H1 (cell line): Measurements from ENCODE around the gene THOC6. TPM values are rescaled to one million over a fixed set of nuclear protein-coding genes. Genes with fewer than 3 reads are reported as not detected.
A peak's percentile ranks its signal among the peaks of the same experiment; 100 is the strongest.

Experiments used
- CTCF ChIA-PET: fragments of 300-600 bp; sonication (Branson Sonifier 250); formaldehyde crosslinking; loops from one replicate; lab custom pipeline; 2021; ENCODE audit not compliant: partially characterized antibody; lab: Charles Lee
- POLR2A ChIA-PET: fragments of 300-600 bp; sonication (Branson Sonifier 250); formaldehyde crosslinking; loops from one replicate; lab custom pipeline; 2021; ENCODE audit warnings: inconsistent platforms; ENCODE audit not compliant: partially characterized antibody; lab: Charles Lee
- DNase-seq, 2 experiments: peaks; one replicate each; pipeline versions ENCODE4 v3.0.0 to v3.0.0-alpha.2; 2010 to 2022; ENCODE audit warnings: low spot score in 2 of 2, low read depth in 1 of 2, mixed read lengths in 1 of 2
- FAIRE-seq: peaks from 2 replicates; lab custom pipeline; 2011; peaks lifted over from hg19 to GRCh38; lab: Jason Lieb, UNC
- H2AFZ ChIP-seq: 2 replicates; pipeline ENCODE4 v1.8.1; 2012; ENCODE audit warnings: low read length, inconsistent platforms
- H2AK5ac ChIP-seq: 2 replicates; pipeline ENCODE4 v1.6.1; 2013; ENCODE audit warnings: low read depth, low read length
- H2BK120ac ChIP-seq: replicated peaks from 2 replicates; pipeline ENCODE3; 2013; ENCODE audit warnings: low read depth, low read length, inconsistent platforms
- H2BK12ac ChIP-seq: 2 replicates; pipeline ENCODE4 v1.6.1; 2013; ENCODE audit warnings: low read depth, low read length
- H2BK15ac ChIP-seq: 2 replicates; pipeline ENCODE4 v1.6.1; 2013; ENCODE audit warnings: low read length
- H2BK20ac ChIP-seq: 2 replicates; pipeline ENCODE4 v1.6.1; 2013; ENCODE audit warnings: low read length
- H2BK5ac ChIP-seq: 2 replicates; pipeline ENCODE4 v1.6.1; 2013; ENCODE audit warnings: low read depth, low read length
- H3K14ac ChIP-seq: 2 replicates; pipeline ENCODE4 v1.6.1; 2013; ENCODE audit warnings: inconsistent platforms; ENCODE audit not compliant: insufficient read length
- H3K18ac ChIP-seq: 2 replicates; pipeline ENCODE4 v1.6.1; 2013; ENCODE audit warnings: low read length; ENCODE audit errors: extremely low read depth
- H3K23ac ChIP-seq: 2 replicates; pipeline ENCODE4 v1.6.1; 2013; ENCODE audit warnings: inconsistent platforms; ENCODE audit not compliant: insufficient read length
- H3K23me2 ChIP-seq: 2 replicates; pipeline ENCODE4 v1.6.1; 2013; ENCODE audit warnings: low read depth, low read length
- H3K27ac ChIP-seq: 2 replicates; pipeline ENCODE4 v1.6.1; 2011; ENCODE audit warnings: low read depth, low read length, inconsistent platforms
- H3K27me3 ChIP-seq, 4 experiments: replicated peaks in 1 of 4; 1 replicate in 1 of 4; 2 replicates in 3 of 4; pipeline versions ENCODE4 v1.6.1 to v1.8.1; 2011 to 2013; ENCODE audit warnings: low read length in 3 of 4, mild to moderate bottlenecking in 3 of 4, inconsistent platforms in 2 of 4, mixed read lengths in 2 of 4, moderate library complexity in 1 of 4; ENCODE audit not compliant: control insufficient read depth in 3 of 4, insufficient read depth in 3 of 4; ENCODE audit errors: extremely low read depth in 1 of 4
- H3K36me3 ChIP-seq, 4 experiments: 2 replicates each; pipeline versions ENCODE4 v1.6.1 to v1.8.1; 2011 to 2013; ENCODE audit warnings: mild to moderate bottlenecking in 4 of 4, low read length in 3 of 4, moderate library complexity in 2 of 4, control low read depth in 1 of 4, inconsistent platforms in 1 of 4; ENCODE audit not compliant: insufficient read depth in 4 of 4, control insufficient read depth in 2 of 4
- H3K4ac ChIP-seq: replicated peaks from 2 replicates; pipeline ENCODE3; 2013; ENCODE audit warnings: low read length, low read depth, mixed read lengths, inconsistent platforms; ENCODE audit not compliant: insufficient read length
- H3K4me1 ChIP-seq, 4 experiments: replicated peaks in 1 of 4; 1 replicate in 1 of 4; 2 replicates in 3 of 4; pipeline versions ENCODE4 v1.6.1 to v1.8.1; 2011 to 2013; ENCODE audit warnings: low read length in 3 of 4, inconsistent platforms in 2 of 4, mixed read lengths in 1 of 4; ENCODE audit not compliant: insufficient read depth in 4 of 4, control insufficient read depth in 3 of 4
- H3K4me2 ChIP-seq, 2 experiments: 2 replicates each; pipeline versions ENCODE4 v1.6.1 to v1.8.1; 2011 to 2013; ENCODE audit warnings: low read depth in 2 of 2, low read length in 2 of 2, control low read depth in 1 of 2, inconsistent platforms in 1 of 2, mild to moderate bottlenecking in 1 of 2; ENCODE audit not compliant: insufficient read depth in 1 of 2
- H3K4me3 ChIP-seq, 4 experiments: fragments of 200-600, 300-600 bp in 1 of 4; sonication (generic), shearing (Covaris generic), sonication (Bioruptor Twin) in 1 of 4; 2 replicates each; pipeline versions ENCODE4 v1.5.1 to v1.8.1; 2011 to 2016; ENCODE audit warnings: low read length in 4 of 4, low read depth in 3 of 4, control low read depth in 2 of 4, inconsistent platforms in 2 of 4, mild to moderate bottlenecking in 2 of 4, mixed read lengths in 1 of 4, moderate library complexity in 1 of 4; ENCODE audit not compliant: insufficient read depth in 2 of 4; ENCODE audit errors: extremely low read depth in 1 of 4
- H3K56ac ChIP-seq: replicated peaks from 2 replicates; pipeline ENCODE3; 2013; ENCODE audit warnings: low read depth, mild to moderate bottlenecking, mixed read lengths, low read length, inconsistent platforms; ENCODE audit not compliant: insufficient read length
- H3K79me1 ChIP-seq: 2 replicates; pipeline ENCODE4 v1.6.1; 2013; ENCODE audit warnings: low read depth, low read length, control low read depth
- H3K79me2 ChIP-seq, 2 experiments: 2 replicates each; pipeline versions ENCODE4 v1.6.1 to v1.8.1; 2012 to 2013; ENCODE audit warnings: low read length in 2 of 2, mild to moderate bottlenecking in 2 of 2, inconsistent platforms in 1 of 2; ENCODE audit not compliant: insufficient read depth in 2 of 2, control insufficient read depth in 1 of 2
- H3K9ac ChIP-seq, 4 experiments: replicated peaks in 1 of 4; 1 replicate in 1 of 4; 2 replicates in 3 of 4; pipeline versions ENCODE4 v1.6.1 to v1.8.1; 2011 to 2013; ENCODE audit warnings: low read depth in 3 of 4, low read length in 3 of 4, control low read depth in 2 of 4, mild to moderate bottlenecking in 2 of 4, moderate library complexity in 2 of 4, inconsistent platforms in 1 of 4; ENCODE audit errors: extremely low read depth in 1 of 4
- H3K9me3 ChIP-seq, 2 experiments: 2 replicates each; pipeline versions ENCODE4 v1.6.1 to v1.8.1; 2012 to 2013; ENCODE audit warnings: mild to moderate bottlenecking in 2 of 2, moderate library complexity in 2 of 2, control low read depth in 1 of 2, inconsistent platforms in 1 of 2, low read depth in 1 of 2, low read length in 1 of 2, mixed read lengths in 1 of 2; ENCODE audit not compliant: insufficient read depth in 2 of 2
- H4K20me1 ChIP-seq, 2 experiments: replicated peaks in 1 of 2; 2 replicates each; pipeline versions ENCODE3 to v1.8.1; 2011 to 2013; ENCODE audit warnings: inconsistent platforms in 2 of 2, low read length in 2 of 2, mild to moderate bottlenecking in 1 of 2; ENCODE audit not compliant: insufficient read depth in 2 of 2, control insufficient read depth in 1 of 2
- H4K5ac ChIP-seq: 2 replicates; pipeline ENCODE4 v1.6.1; 2013; ENCODE audit warnings: low read length, low read depth, mixed read lengths, inconsistent platforms; ENCODE audit not compliant: insufficient read length
- H4K8ac ChIP-seq: 2 replicates; pipeline ENCODE4 v1.8.0; 2013; ENCODE audit warnings: mild to moderate bottlenecking, moderate library complexity, low read length, inconsistent platforms; ENCODE audit not compliant: insufficient read depth; ENCODE audit errors: extremely low read depth
- H4K91ac ChIP-seq: replicated peaks from 2 replicates; pipeline ENCODE3; 2013; ENCODE audit warnings: low read length, mixed read lengths, inconsistent platforms; ENCODE audit not compliant: insufficient read length
- WGBS, 2 experiments: shearing (Covaris generic) in 1 of 2; methylation state at CpG; one replicate each; pipeline versions ENCODE4 v1.1.6 to v1.1.7; 2013 to 2015; ENCODE audit warnings: low lambda C conversion rate in 2 of 2, mixed read lengths in 2 of 2, inconsistent platforms in 1 of 2, low coverage in 1 of 2, missing lambda C conversion rate in 1 of 2; ENCODE audit not compliant: insufficient replicate concordance in 2 of 2, insufficient coverage in 1 of 2, insufficient read length in 1 of 2; ENCODE audit errors: extremely low coverage in 1 of 2, missing lambda C conversion rate in 1 of 2; 5-methylcytosine and 5-hydroxymethylcytosine counted together
- polyA plus RNA-seq, 7 experiments: library from polyadenylated mRNA; depleted of rRNA in 3 of 7; stranded (reverse) in 5 of 7; unstranded in 2 of 7; fragments of >200 nt in 5 of 7; fragments of 200-250 nt in 2 of 7; gene quantifications; 1 replicate in 5 of 7; 2 replicates in 1 of 7; 4 replicates in 1 of 7; pipeline versions ENCODE4 v1.2.1 to v1.2.3, GENCODE V29; 2011 to 2013; ENCODE audit warnings: missing spikeins in 2 of 7, mixed read lengths in 2 of 7
- total RNA-seq: library from RNA; stranded (reverse); fragmentation: NEBNext Ultra II Directional; extraction: Animal tissue kit (Norgen Biotek cat#: 25700); gene quantifications from 2 replicates; pipeline ENCODE4 v1.2.1, GENCODE V29; 2021

The THOC6 gene
- total and polyA plus RNA-seq, 2 of the 8 experiments (the other 6 are each of a cell fraction or from before 2014, with no cell fraction given) = 78.5 to 111 TPM

DNA sequence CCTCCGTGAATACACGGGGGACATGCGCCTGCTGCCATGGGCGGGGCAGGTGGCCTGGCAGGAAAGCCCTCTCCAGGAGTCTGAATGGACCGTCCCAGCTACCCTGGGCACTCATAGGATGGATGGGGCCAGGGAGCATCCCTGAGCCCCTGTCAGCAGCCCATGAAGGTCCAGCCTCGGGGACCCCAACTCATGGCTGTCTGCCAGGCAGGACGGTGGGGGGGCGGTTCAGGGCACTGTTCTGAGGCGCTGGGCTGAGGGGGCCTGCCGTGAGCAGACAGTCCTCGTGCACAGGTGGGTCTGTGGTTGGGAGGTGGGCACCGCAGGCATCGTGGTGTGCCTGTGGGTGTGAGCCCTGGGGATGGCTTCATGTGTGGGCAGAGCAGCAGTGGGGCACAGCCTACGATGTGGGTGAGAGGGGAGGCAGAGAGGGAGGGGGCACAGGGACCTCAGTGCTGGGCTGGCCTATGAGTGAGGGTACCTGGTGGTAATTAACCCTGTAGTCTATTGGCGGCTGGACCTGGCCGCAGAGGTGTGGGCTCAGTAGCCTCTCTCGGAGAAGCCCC, 37.1 kb upstream of the THOC6 start:
- Histone ChIP-seq H4K20me1 (no peaks in the 10 kb centered on the region), H3K79me2 (no peaks in the 10 kb centered on the region), H2AFZ (no peak overlapping the region), H3K4me1 (peaks cover 3 to 32% (median 26%) of the 10 kb centered on the region in 4 experiments), H3K23ac (no peak overlapping the region), H2BK5ac (no peak overlapping the region), H3K56ac (no peak overlapping the region), H3K27ac (no peak overlapping the region), H2AK5ac (peak overlapping the region; percentile 66; the same call in 1 of the 2 replicates), H3K4me2 (no peak overlapping the region), H3K18ac (no peak overlapping the region), H3K14ac (no peak overlapping the region), H2BK20ac (peak overlapping the region; percentile 48; the same call in 1 of the 2 replicates), H3K27me3 (no peaks in the 10 kb centered on the region; a peak in 1 of 7 replicates), H3K79me1 (no peaks in the 10 kb centered on the region), H4K8ac (peak overlapping the region; percentile 3; the same call in 1 of the 2 replicates), H2BK120ac (no peak overlapping the region), H2BK15ac (no peak overlapping the region), H2BK12ac (peak overlapping the region; percentile 60; the same call in 1 of the 2 replicates), H3K4me3 (no peak overlapping the region), H3K23me2 (peaks cover 2% of the 10 kb centered on the region; the same call in 1 of the 2 replicates), H4K91ac (no peak overlapping the region), H3K4ac (peak overlapping the region; percentile 74), H3K36me3 (no peaks in the 10 kb centered on the region), H3K9ac (no peak overlapping the region), H3K9me3 (no peaks in the 10 kb centered on the region), H4K5ac (no peak overlapping the region)
- ChIA-PET POLR2A (interaction anchor here (0.5 to 15.2 kb wide), 6 partner anchors 9 to 37 kb away, joined by 3 to 200 read pairs (median 8); partner anchors contain the start of genes CLDN6, HCFC1R1, THOC6 and TNFRSF12A), CTCF (interaction anchor here (1.0 to 2.7 kb wide), 6 partner anchors 17 to 44 kb away, joined by 3 to 11 read pairs (median 4); partner anchors contain the start of genes CLDN9 and PAQR4)
- DNase-seq = no peak
- 94% methylated on average over 17 of the region's 17 CpGs; no CpG with 5 or more reads in 1 of the 2 experiments for WGBS, 2 experiments
- no peak for FAIRE-seq
